ENCODE results near the gene ACER3. TPM values are rescaled to one million over a fixed set of nuclear protein-coding genes. Genes with fewer than 3 reads are reported as not detected.
"Not testable (repeated sequence)": the region's sequence is repeated elsewhere in the genome, so short reads cannot be mapped to it uniquely, and the experiment has no call there.

The ACER3 gene
- total RNA-seq, 1 donor from 2014 or later = 21.5 TPM

DNA sequence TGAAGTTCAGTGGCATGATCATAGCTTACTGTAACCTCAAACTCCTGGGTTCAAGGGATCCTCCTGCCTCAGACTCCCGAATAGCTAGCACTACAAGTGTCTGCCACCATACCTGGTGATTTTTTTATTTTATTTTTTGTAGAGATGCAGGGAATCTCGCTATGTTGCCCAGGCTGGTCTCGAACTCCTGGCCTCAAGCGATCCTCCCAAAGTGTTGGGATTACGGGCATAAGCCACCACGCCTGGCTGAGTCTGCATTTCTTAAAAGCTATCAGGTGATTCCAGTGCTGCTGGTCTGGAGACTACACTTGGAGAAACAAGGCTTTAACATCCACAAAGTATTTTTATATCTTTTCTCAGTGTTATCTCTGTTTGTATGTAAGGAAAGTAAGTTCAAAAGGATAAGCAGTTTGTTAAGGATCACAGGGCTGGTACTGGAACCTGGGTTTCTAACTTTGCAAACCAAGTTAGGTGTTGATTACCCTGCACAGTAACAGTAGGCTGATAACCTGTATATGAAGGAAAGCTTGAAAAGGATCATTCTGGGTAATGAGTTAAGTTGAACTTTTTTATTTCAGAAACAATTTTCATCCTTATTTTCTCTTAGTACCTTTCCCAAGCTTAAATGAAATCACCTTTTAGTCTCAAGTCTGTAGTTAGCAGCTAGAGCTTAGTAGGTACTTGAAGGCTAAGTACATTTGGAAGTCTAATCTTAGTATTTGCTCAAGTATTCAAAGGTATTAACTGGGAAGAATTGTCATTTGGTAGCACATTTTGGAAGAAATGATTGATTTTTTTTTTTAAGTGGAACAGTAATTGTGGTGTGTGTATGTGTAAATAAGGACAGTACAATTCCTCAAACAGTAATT is 12.5 kb downstream of the ACER3 start:
- no peak for DNase-seq

DNA sequence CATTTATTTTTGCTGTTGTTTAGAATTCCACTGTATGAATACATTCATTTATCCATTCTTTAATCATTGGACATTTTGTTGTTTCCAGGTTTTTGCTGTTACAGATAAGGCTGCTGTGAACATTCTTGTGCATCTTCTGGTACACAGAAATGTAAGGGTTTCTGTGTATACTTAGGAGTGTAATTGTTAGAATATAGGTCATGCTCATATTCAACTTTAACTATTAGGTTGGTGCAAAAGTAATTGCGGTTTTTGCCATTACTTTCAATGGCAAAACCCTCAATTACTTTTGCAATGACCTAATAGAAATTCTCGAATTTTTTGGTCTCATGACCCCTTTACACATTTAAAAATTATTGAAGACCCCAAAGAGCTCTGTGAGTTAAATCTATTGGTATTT is 17.3 kb downstream of the ACER3 start:
- no peak for DNase-seq

DNA sequence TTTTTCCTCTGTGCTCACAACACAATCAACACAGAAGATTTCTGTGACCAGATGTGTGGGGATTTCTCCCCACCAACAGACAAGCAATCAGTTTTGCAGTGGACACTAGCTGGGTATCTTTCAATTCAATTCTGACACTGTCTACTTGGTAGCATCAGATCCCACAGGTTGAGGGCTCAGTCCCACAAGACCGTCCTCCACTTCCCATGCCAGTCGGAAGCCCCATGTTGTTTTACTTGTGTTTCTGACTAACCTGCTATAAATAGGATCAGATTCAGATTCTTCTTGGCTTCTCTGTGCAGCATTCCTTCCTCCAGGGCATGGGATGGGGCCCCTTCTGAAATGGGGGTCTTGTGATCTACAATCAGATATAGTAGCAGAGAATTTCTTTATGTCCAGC is 19.6 kb downstream of the ACER3 start:
- DNase-seq = no peak

DNA sequence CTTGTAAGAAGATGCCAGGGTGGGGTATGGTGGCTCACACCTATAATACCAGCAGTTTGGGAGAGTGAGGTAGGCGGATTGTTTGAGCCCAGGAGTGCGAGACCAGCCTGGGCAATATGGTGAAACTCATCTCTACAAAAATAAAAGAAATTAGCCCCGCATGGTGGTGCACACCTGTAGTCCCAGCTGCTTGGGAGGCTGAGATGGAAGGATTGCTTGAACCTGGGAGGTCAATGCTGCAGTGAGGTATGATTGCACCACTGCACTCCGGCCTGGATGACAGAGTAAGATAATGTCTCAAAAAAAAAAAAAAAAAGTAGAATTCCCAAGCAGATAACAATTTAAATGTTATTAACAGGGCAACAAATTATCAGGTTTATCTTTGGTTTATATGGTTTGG is 20.2 kb downstream of the ACER3 start:
- DNase-seq = no peak

DNA sequence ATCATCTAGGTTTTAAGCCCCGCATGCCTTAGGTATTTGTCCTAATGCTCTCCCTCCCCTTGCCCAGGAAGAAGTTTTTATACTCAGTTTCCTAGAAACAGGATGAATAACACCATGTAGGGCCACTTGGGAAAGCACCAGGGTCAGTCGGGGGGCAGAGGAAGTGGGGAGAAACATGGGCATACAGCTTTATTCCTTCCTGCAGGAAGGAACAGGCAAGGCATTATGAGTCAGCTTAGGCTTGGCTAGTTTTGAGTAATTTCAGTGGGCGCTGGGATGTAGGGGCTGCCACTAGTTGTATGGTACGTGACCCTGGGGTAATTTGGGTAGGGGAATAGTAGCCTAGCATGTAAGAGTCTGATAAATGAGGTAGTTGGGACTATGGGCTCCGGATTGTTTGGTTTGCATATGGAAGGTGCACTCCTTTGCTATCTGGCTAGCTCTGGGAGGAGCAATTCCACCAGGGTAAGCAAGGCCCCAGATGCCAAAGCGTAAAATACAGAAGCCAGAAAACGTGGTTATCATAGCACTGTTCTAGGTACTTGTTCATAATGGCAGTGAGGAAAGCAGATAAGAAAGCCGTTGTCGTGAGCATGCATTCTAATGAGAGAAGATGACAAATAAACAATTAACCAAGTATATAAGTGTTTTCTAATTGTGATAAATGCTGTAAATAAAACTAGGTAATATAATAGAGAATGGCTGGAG is 24.8 kb downstream of the ACER3 start:
- DNase-seq = no peak

- DNase-seq = no peak
Observed at GRCh38 chr11:76888989-76889388, 28.3 kb downstream of the ACER3 start.

GRCh38 chr11:76889411-76889975 is 28.8 kb downstream of the ACER3 start:
- no peak for DNase-seq

DNA sequence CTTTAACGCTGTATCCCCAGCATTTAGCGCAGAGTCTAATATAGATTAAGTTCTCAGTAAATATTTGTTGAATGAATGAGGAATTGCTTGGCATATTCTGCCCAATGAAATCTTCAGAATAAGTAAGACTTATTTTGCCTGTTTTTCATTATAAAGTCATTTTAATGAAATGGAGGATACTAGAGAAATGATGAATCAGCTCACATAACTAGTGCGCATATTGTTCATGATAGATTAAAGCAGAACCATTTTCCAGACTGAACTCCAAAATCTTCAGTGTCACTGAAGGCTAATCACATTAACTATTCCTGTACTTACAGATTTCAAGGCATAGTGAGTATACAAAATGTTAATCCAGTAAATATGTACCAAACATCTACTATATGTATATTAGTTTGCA is 29.6 kb downstream of the ACER3 start:
- DNase-seq = no peak

- DNase-seq = no peak
Observed at GRCh38 chr11:76891285-76891684, 30.6 kb downstream of the ACER3 start.

DNA sequence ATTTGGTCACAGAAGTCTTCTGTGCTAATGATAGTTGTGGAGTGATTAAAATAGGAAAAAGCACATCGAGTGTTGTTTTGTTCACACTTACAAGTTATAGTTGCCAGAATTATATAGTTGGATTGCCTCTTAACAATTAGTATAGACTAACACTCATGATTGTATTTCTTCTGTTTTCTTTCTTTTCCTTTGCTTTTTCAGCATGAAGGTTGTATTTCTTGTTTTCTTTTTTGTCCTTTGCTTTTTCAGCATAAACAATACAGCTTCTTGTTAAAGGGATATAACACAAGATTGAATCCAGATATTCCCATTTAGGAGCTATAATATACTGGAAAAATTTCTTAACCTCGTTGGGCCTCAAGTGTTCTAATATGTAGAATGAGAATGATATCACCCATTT is 31.1 kb downstream of the ACER3 start:
- no peak for DNase-seq

DNA sequence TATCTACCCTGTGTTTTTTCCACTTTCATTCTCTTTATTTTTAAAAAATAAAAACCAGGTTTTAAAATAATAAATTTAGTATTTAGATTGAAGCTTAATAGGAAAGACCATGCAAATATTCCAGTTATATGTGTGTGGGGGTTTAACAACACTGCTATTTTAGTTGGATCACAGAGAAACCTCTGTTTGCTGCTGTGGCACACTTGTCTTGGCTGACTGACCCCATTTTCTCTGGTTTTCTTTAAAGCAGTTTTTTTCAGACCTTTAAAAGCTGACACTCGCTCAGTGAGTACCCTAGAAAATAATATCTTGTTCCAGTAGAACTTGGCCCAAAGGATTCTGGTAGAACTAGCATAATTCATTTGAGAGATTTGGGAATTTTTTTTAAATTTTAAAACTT is 31.6 kb downstream of the ACER3 start:
- DNase-seq = no peak

DNA sequence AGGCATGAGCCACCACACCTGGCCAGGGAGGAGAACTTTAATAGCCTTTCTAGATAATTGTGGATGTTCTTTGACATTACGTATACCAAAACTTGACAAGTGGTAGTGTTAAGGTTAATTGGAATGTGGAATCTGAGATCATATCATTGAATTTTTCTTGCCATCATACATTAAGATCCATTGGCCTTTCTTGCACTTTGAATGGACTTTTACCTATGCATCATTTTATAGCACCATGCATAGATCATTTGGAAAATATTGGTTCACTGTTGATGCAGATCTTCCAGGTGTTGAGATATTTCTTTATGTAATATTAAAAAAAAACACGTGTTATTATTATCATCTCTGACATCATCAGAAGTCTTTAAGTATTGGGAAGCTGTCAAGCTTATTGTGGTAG is 36.5 kb downstream of the ACER3 start:
- DNase-seq = no peak

- no peak for DNase-seq
Observed at GRCh38 chr11:76901144-76901543, 40.4 kb downstream of the ACER3 start.

GRCh38 chr11:76901622-76902021 is 40.9 kb downstream of the ACER3 start:
- DNase-seq = not testable (repeated sequence)

GRCh38 chr11:76902121-76903014 is 41.6 kb downstream of the ACER3 start:
- DNase-seq = no peak

GRCh38 chr11:76903325-76903724 is 42.6 kb downstream of the ACER3 start:
- no peak for DNase-seq

DNA sequence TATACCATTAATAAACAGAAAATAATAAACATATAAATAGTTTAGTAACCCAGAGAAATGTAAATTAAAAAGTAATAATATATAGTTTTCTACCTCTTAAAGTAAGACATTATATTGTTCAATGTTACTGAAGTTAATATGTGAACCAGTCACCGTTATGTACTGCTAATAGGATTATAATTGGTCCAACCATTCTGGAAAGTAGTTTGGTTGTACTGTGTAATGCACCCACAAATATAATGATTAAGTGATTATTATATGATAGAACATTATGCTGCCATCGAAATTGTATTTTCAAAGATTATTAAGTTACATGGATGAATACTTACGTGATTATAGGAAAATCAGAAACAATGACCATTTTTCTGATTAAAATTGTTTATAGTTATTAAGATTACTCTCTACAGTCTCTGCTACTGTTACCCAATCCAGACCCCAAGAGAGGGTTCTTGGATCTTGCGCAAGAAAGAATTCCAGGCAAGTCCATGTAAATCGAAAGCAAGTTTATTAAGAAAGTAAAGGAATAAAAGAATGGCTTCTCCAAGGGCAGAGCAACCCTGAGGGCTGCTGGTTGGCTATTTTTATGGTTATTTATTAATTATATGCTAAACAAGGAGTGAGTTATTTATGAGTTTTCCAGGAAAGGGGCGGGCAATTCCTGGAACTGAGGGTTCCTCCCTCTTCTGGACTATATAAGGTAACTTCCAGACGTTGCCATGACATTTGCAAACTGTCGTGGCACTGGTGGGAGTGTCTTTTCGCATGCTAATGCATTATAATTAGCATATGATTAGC is 50.1 kb downstream of the ACER3 start:
- no peak for DNase-seq

- no peak for DNase-seq
Observed at GRCh38 chr11:76911415-76911808, 50.7 kb downstream of the ACER3 start.

DNA sequence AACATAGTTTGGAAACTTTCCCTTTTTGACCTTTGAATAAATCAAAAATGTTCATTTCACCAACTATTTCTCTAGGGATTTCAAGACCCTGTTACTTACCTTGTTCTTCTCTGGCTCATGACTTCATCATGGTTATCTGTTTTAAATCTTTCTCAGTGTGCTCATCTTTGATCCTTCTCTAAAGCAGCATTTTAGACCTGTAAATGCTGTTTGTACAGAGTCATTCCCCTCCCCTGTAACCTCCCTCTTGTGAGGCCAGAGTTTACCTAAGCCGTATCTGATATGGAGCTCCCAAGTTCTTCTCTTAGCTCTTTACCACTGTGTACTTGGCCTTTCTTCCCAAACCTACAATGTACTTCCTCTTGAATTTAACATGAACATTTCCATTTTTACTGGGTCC is 56.0 kb downstream of the ACER3 start:
- DNase-seq = no peak

GRCh38 chr11:76918941-76919386 is 58.2 kb downstream of the ACER3 start:
- DNase-seq = no peak

GRCh38 chr11:76919467-76919866 is 58.7 kb downstream of the ACER3 start:
- DNase-seq = no peak

Measured in occipital lobe (tissue), 2 donors.